D341Med (cell line): ENCODE measurements around the gene DAP.
"Not testable (repeated sequence)": the region's sequence is repeated elsewhere in the genome, so short reads cannot be mapped to it uniquely, and the experiment has no call there.

Experiments used
- DNase-seq: peaks from one replicate; pipeline ENCODE4 v3.0.0; 2012; ENCODE audit warnings: low spot score

Gene DAP

DNA sequence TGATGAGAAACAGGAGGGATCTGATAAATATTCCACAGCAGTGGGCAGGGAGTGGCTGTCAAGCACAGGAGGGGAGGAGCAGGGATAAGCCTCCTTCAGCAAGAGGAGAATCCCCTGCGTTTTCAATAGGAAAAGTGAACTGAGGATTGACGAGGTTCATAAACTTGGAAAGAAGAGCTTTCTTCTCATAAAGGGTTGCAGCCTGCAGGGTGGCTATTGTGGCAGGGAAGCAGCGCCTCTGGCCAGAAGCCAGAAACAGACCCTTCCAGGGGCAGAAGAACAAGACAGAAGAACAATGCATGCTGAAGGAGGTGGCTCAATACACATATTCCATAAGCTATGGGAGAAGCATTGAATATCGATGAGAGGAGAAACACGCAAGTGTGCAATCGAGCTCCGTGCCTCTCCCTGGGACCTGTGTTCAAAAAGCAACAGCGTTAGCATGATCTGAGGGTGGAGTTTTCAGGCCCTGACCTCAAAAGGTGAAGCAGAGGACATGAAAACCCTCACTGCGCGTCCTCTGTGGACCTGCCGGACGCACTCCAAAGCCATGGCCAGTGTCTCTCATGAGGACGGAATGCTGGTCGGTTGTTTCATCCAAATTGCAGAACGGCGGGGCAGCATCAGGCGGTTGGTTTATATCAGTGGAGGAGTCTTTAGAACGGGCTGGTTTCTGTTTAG is 129.6 kb downstream of the DAP start:
- no peak for DNase-seq

DNA sequence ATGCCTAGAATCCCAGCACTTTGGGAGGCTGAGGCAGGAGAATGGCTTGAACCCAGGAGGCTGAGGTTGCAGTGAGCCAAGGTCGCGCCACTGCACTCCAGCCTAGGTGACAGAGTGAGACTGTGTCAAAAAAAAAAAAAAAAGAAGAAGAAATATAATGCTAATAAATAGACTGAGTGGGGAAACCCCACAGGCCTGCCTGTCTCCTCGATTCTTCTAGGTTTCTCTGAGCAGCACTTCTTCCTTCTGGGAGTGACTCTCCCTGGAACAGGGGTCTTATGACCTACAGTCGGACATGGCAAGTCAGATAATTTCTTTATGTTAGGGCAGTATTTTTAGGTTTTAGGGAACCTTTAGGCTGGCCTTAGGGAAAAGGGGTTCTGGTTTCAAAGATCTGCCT is 130.3 kb downstream of the DAP start:
- not testable (repeated sequence) for DNase-seq

DNA sequence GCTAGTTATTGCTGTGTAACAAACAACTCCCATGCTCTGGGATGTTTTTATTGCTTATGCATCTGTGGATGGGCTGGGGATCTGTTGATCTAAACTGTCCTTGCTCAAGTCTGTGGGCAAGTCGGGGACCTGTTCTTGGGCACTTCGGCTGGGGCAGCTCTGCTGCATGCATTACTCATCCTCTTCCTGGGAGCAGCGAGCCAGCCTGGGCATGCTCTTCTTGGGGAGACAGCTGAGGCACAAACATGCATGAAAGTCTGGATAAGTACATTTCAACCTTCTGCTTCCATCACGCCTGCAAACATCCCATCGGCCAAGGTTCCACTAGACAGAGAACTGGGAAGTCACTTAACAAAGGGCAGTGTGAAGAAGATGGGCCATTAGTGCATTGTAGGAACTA is 130.9 kb downstream of the DAP start:
- no peak for DNase-seq

DNA sequence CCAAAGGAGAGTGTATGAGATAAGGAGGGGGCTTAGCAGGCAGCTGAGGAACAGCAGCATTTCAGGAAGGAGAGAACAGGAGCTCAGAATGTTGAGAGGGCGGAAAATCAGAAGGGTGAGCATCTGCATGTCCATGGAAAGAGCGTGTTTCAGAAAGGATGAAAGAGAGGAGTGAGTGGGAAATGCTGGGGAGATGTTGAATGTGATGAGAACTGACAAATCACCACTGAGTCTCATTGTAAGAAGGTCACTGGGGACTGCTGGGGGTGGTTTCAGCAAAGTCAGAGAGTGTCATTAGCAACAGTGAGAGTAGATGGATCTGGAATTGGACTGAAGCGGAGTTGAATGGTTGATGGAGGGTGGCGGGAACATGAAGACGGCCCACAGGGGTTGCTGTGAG is 131.4 kb downstream of the DAP start:
- no peak for DNase-seq
